K562 (cell line): ENCODE measurements around the gene SYNPR. TPM values are rescaled to one million over a fixed set of nuclear protein-coding genes. Genes with fewer than 3 reads are reported as not detected.

Source experiments
- ATAC-seq: fragments of 200-7000 bp; cut with Tn5 transposase; 3 replicates; pipeline ENCODE4 v1.9.1; 2020; ENCODE audit warnings: moderate library complexity
- BruUV-seq: library from RNA; stranded (reverse); fragments of 400-500 nt; replicated peaks from 2 replicates; lab custom pipeline; 2021; lab: Mats Ljungman, UMichigan
- CTCF ChIA-PET: fragments of 300-600 bp; formaldehyde crosslinking; extraction: SDS; loops from one replicate; lab custom pipeline; 2021; ENCODE audit warnings: low intra/inter-chr PET ratio; lab: Yijun Ruan, JAX
- POLR2A ChIA-PET: fragments of 300-600, 350-650 bp; sonication (Branson Sonifier 250); formaldehyde crosslinking; extraction: SDS; loops from one replicate; lab custom pipeline; 2021; ENCODE audit warnings: antibody characterized with exemption, inconsistent platforms; lab: Yijun Ruan, JAX
- DNase-seq, 4 experiments: peaks; one replicate each; pipeline versions ENCODE4 v3.0.0 to v3.0.0-alpha.2; 2011 to 2018; ENCODE audit warnings: low spot score in 3 of 4, mixed read lengths in 3 of 4; ENCODE audit errors: extremely low read depth in 1 of 4
- FAIRE-seq: peaks from 2 replicates; lab custom pipeline; 2011; peaks lifted over from hg19 to GRCh38; lab: Jason Lieb, UNC
- H2AFZ ChIP-seq: 2 replicates; pipeline ENCODE4 v1.6.0; 2011; ENCODE audit warnings: low read depth, low read length, control low read depth, inconsistent platforms
- H3K27ac ChIP-seq: fragments of 200-600 bp; 3 replicates; pipeline ENCODE4 v1.8.0; 2011; ENCODE audit warnings: low read depth, mild to moderate bottlenecking, control low read depth, inconsistent platforms, low read length, moderate library complexity, mixed read lengths; ENCODE audit errors: extremely low read depth
- H3K27me3 ChIP-seq, 2 experiments: fragments of 300-600 bp in 1 of 2; 2 replicates in 1 of 2; 3 replicates in 1 of 2; pipeline versions ENCODE4 v1.6.0 to v1.8.0; 2011; ENCODE audit warnings: inconsistent platforms in 2 of 2, low read length in 2 of 2, mild to moderate bottlenecking in 1 of 2, mixed read lengths in 1 of 2, moderate library complexity in 1 of 2; ENCODE audit not compliant: control insufficient read depth in 2 of 2, insufficient read depth in 2 of 2
- H3K36me3 ChIP-seq: fragments of 300-600 bp; 3 replicates; pipeline ENCODE4 v1.8.0; 2011; ENCODE audit warnings: mild to moderate bottlenecking, low read length, inconsistent platforms; ENCODE audit not compliant: control insufficient read depth, insufficient read depth
- H3K4me1 ChIP-seq, 2 experiments: fragments of 200-600 bp in 1 of 2; replicated peaks in 1 of 2; 2 replicates in 1 of 2; 3 replicates in 1 of 2; pipeline versions ENCODE4 v1.5.1 to v1.8.0; 2011; ENCODE audit warnings: inconsistent platforms in 2 of 2, low read length in 2 of 2, mild to moderate bottlenecking in 1 of 2, mixed read lengths in 1 of 2, moderate library complexity in 1 of 2; ENCODE audit not compliant: control insufficient read depth in 2 of 2, insufficient read depth in 2 of 2
- H3K4me2 ChIP-seq: 2 replicates; pipeline ENCODE4 v1.6.1; 2011; ENCODE audit warnings: low read length, control low read depth, inconsistent platforms, mixed read lengths; ENCODE audit not compliant: insufficient read depth
- H3K4me3 ChIP-seq: fragments of 200-600 bp; sonication (generic), shearing (Covaris generic); 2 replicates; pipeline ENCODE4 v1.5.1; 2016; ENCODE audit warnings: control low read depth, inconsistent platforms
- H3K79me2 ChIP-seq: fragments of 200-600 bp; 3 replicates; pipeline ENCODE4 v1.8.0; 2011; ENCODE audit warnings: low read length, inconsistent platforms; ENCODE audit not compliant: control insufficient read depth, insufficient read depth
- H3K9ac ChIP-seq, 2 experiments: 2 replicates each; pipeline versions ENCODE4 v1.6.0 to v1.6.1; 2011; ENCODE audit warnings: low read depth in 2 of 2, low read length in 2 of 2, control low read depth in 1 of 2, inconsistent platforms in 1 of 2, mild to moderate bottlenecking in 1 of 2, mixed read lengths in 1 of 2; ENCODE audit not compliant: insufficient read depth in 1 of 2
- H3K9me1 ChIP-seq: one replicate; pipeline ENCODE4 v1.6.0; 2011; ENCODE audit warnings: inconsistent platforms, mild to moderate bottlenecking, low read length, moderate library complexity; ENCODE audit not compliant: control insufficient read depth, insufficient read depth
- H3K9me3 ChIP-seq: replicated peaks from 2 replicates; pipeline ENCODE4 v1.5.1; 2011; ENCODE audit warnings: low read depth, low read length, inconsistent platforms; ENCODE audit not compliant: control insufficient read depth, insufficient read depth
- H4K20me1 ChIP-seq: replicated peaks from 2 replicates; pipeline ENCODE4 v1.6.1; 2011; ENCODE audit warnings: low read length, inconsistent platforms, mixed read lengths; ENCODE audit not compliant: control insufficient read depth, insufficient read depth
- CBFA2T3 ChIP-seq: fragments of 450-650 bp; IDR thresholded peaks from 2 replicates; pipeline ENCODE4 v1.6.1; 2017
- CEBPB ChIP-seq: fragments of 450-650 bp; IDR thresholded peaks from 2 replicates; pipeline ENCODE4 v1.6.1; 2016; ENCODE audit warnings: missing genetic modification characterization, missing compliant biosample characterization
- CGGBP1 ChIP-seq: fragments of 250-450 bp; sonication (Bioruptor Pico); IDR thresholded peaks from 2 replicates; pipeline ENCODE4 v1.9.0; 2021; ENCODE audit warnings: mild to moderate bottlenecking
- ESRRA ChIP-seq: fragments of 450-650 bp; IDR thresholded peaks from 2 replicates; pipeline ENCODE4 v1.6.1; 2014; ENCODE audit warnings: low read depth, mild to moderate bottlenecking, moderate library complexity, borderline replicate concordance
- ESRRB ChIP-seq: fragments of 250-450 bp; sonication (Bioruptor Pico); IDR thresholded peaks from 2 replicates; pipeline ENCODE4 v1.5.0; 2020; ENCODE audit warnings: mild to moderate bottlenecking, moderate library complexity, borderline replicate concordance
- GTF2E2 ChIP-seq: fragments of 200-800 bp; sonication (Bioruptor generic); IDR thresholded peaks from 2 replicates; pipeline ENCODE4 v1.6.1; 2016; ENCODE audit warnings: missing genetic modification characterization, missing compliant biosample characterization
- KLF6 ChIP-seq: fragments of 250-450 bp; sonication (Bioruptor Pico); IDR thresholded peaks from 2 replicates; pipeline ENCODE4 v1.4.0; 2020; ENCODE audit warnings: mild to moderate bottlenecking, moderate library complexity, borderline replicate concordance
- MAZ ChIP-seq, 2 experiments: fragments of 450-650 bp in 1 of 2; sonication (generic) in 1 of 2; formaldehyde crosslinking; IDR thresholded peaks in 1 of 2; conservative IDR thresholded peaks in 1 of 2; 2 replicates each; pipeline versions ENCODE4 v1.4.0 to v1.5.0; 2020; ENCODE audit warnings: mild to moderate bottlenecking in 1 of 2, missing genetic modification reagents in 1 of 2
- PHTF2 ChIP-seq: fragments of 250-450 bp; sonication (Bioruptor Pico); IDR thresholded peaks from 2 replicates; pipeline ENCODE4 v1.5.0; 2021; ENCODE audit warnings: mild to moderate bottlenecking
- PRMT5 ChIP-seq: sonication (generic); formaldehyde crosslinking; IDR thresholded peaks from 2 replicates; pipeline ENCODE4 v1.5.0; 2020; ENCODE audit warnings: missing genetic modification reagents
- RFX7 ChIP-seq: fragments of 250-450 bp; sonication (Bioruptor Pico); IDR thresholded peaks from 2 replicates; pipeline ENCODE4 v1.5.1; 2021; ENCODE audit warnings: mild to moderate bottlenecking
- TARDBP ChIP-seq: fragments of 450-650 bp; IDR thresholded peaks from 2 replicates; pipeline ENCODE4 v1.6.1; 2016
- ZNF431 ChIP-seq: sonication (generic); formaldehyde crosslinking; IDR thresholded peaks from 2 replicates; pipeline ENCODE4 v1.8.0; 2022; ENCODE audit warnings: mild to moderate bottlenecking, missing genetic modification reagents
- ZNF778 ChIP-seq: fragments of 450-650 bp; formaldehyde crosslinking; IDR thresholded peaks from 2 replicates; pipeline ENCODE4 v1.4.0; 2020; ENCODE audit warnings: mild to moderate bottlenecking, moderate library complexity
- whole genome bisulfite sequencing: fragments of 100-300 bp; shearing (Covaris generic); methylation state at CpG from one replicate; pipeline ENCODE4 v1.1.6; 2016; ENCODE audit warnings: low coverage, mixed read lengths; ENCODE audit not compliant: insufficient coverage; ENCODE audit errors: missing lambda C conversion rate; 5-methylcytosine and 5-hydroxymethylcytosine counted together
- in situ Hi-C: fragments of 300-500 bp; cut with MboI; formaldehyde crosslinking; loops from 4 replicates; pipeline ENCODE4 v1.15.0; 2018; ENCODE audit warnings: inconsistent platforms, mixed read lengths
- intact Hi-C: fragments of 100-400 bp; cut with micrococcal nuclease; formaldehyde crosslinking; loops from 2 replicates; pipeline ENCODE4 v1.14.2; 2022
- polyA plus RNA-seq, 8 experiments: library from polyadenylated mRNA; depleted of rRNA in 4 of 8; stranded (reverse) in 5 of 8; unstranded in 3 of 8; fragments of >200 nt; fragmentation: Nextera tagmentation in 2 of 8; fragmentation: Illumina TruSeq in 1 of 8; extraction: Ambion mirVana in 2 of 8; extraction: Trizol in 1 of 8; gene quantifications; 2 replicates each; pipeline versions ENCODE4 v1.2.1 to v1.2.3, GENCODE V29; 2011 to 2014; ENCODE audit warnings: inconsistent platforms in 1 of 8, missing spikeins in 1 of 8
- total RNA-seq, 7 experiments: library from RNA; depleted of rRNA in 6 of 7; stranded (reverse); fragments of >200 nt in 6 of 7; fragmentation: Illumina TruSeq in 2 of 7; extraction: Trizol in 2 of 7; gene quantifications; 2 replicates each; pipeline versions ENCODE4 v1.2.1 to v1.2.3, GENCODE V29; 2011 to 2021; ENCODE audit warnings: low replicate concordance in 1 of 7
- TF ChIP-seq, protein P1 (sequence below): sonication (generic); formaldehyde crosslinking; IDR thresholded peaks from 2 replicates; pipeline ENCODE4 v1.4.0; 2020; ENCODE audit warnings: mild to moderate bottlenecking, missing genetic modification reagents
- TF ChIP-seq, protein P2 (sequence below): sonication (generic); formaldehyde crosslinking; IDR thresholded peaks from 2 replicates; pipeline ENCODE4 v1.8.0; 2022; ENCODE audit warnings: mild to moderate bottlenecking, missing genetic modification reagents

Gene SYNPR
- total and polyA plus RNA-seq, 9 of the 15 experiments (the other 6 are each of a cell fraction or from before 2014, with no cell fraction given): not detected

- TF ChIP-seq CEBPB (tag) (no peak), ESRRB (CRISPR knock-in tag) (no peak), ZNF431 (no peak), MAZ (CRISPR knock-in tag; conservative IDR thresholded peaks at IDR 0.05 in 1 of 2, IDR thresholded peaks at IDR 0.05 in 1 of 2) (no peak), CGGBP1 (CRISPR knock-in tag) (no peak), PHTF2 (CRISPR knock-in tag) (no peak), KLF6 (CRISPR knock-in tag) (no peak), PRMT5 (CRISPR knock-in tag) (no peak), TARDBP (no peak)
- TF ChIP-seq, protein P1, sequence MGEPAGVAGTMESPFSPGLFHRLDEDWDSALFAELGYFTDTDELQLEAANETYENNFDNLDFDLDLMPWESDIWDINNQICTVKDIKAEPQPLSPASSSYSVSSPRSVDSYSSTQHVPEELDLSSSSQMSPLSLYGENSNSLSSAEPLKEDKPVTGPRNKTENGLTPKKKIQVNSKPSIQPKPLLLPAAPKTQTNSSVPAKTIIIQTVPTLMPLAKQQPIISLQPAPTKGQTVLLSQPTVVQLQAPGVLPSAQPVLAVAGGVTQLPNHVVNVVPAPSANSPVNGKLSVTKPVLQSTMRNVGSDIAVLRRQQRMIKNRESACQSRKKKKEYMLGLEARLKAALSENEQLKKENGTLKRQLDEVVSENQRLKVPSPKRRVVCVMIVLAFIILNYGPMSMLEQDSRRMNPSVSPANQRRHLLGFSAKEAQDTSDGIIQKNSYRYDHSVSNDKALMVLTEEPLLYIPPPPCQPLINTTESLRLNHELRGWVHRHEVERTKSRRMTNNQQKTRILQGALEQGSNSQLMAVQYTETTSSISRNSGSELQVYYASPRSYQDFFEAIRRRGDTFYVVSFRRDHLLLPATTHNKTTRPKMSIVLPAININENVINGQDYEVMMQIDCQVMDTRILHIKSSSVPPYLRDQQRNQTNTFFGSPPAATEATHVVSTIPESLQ: no peak
Measured at GRCh38 chr3:63230146-63230545, 48.0 kb upstream of the SYNPR start (continued).

- no peak overlapping the region for H3K9ac ChIP-seq
- H4K20me1 ChIP-seq: no peaks in the 10 kb centered on the region
- no peaks in the 10 kb centered on the region for H3K36me3 ChIP-seq
- BruUV-seq: no TSS peak
- ChIA-PET POLR2A (no interaction called here), CTCF (no interaction called here)
- no peak overlapping the region for H3K4me3 ChIP-seq
- H3K27me3 ChIP-seq: no peaks in the 10 kb centered on the region
- in situ Hi-C loops: no loop called here
- intact Hi-C loops: loop anchor here (10.0 kb wide), 1 partner anchor 607 kb away; no protein-coding TSS in a partner anchor
- no peaks in the 10 kb centered on the region for H3K4me1 ChIP-seq
- WGBS: 0% methylated on average over 2 of the region's 2 CpGs
- ATAC-seq: no peak
- no peak for DNase-seq
- no peak overlapping the region for H3K27ac ChIP-seq
- H3K79me2 ChIP-seq: no peaks in the 10 kb centered on the region
- no peaks in the 10 kb centered on the region for H3K9me3 ChIP-seq
- no peak overlapping the region for H3K4me2 ChIP-seq
- no peak for FAIRE-seq
- H2AFZ ChIP-seq: no peak overlapping the region
- H3K9me1 ChIP-seq: no peaks in the 10 kb centered on the region
- TF ChIP-seq CBFA2T3 (no peak), RFX7 (no peak), ESRRA (no peak), CGGBP1 (CRISPR knock-in tag) (no peak), ZNF778 (CRISPR knock-in tag) (no peak), GTF2E2 (tag) (no peak)
- TF ChIP-seq, protein P2, sequence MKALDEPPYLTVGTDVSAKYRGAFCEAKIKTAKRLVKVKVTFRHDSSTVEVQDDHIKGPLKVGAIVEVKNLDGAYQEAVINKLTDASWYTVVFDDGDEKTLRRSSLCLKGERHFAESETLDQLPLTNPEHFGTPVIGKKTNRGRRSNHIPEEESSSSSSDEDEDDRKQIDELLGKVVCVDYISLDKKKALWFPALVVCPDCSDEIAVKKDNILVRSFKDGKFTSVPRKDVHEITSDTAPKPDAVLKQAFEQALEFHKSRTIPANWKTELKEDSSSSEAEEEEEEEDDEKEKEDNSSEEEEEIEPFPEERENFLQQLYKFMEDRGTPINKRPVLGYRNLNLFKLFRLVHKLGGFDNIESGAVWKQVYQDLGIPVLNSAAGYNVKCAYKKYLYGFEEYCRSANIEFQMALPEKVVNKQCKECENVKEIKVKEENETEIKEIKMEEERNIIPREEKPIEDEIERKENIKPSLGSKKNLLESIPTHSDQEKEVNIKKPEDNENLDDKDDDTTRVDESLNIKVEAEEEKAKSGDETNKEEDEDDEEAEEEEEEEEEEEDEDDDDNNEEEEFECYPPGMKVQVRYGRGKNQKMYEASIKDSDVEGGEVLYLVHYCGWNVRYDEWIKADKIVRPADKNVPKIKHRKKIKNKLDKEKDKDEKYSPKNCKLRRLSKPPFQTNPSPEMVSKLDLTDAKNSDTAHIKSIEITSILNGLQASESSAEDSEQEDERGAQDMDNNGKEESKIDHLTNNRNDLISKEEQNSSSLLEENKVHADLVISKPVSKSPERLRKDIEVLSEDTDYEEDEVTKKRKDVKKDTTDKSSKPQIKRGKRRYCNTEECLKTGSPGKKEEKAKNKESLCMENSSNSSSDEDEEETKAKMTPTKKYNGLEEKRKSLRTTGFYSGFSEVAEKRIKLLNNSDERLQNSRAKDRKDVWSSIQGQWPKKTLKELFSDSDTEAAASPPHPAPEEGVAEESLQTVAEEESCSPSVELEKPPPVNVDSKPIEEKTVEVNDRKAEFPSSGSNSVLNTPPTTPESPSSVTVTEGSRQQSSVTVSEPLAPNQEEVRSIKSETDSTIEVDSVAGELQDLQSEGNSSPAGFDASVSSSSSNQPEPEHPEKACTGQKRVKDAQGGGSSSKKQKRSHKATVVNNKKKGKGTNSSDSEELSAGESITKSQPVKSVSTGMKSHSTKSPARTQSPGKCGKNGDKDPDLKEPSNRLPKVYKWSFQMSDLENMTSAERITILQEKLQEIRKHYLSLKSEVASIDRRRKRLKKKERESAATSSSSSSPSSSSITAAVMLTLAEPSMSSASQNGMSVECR (CRISPR knock-in tag): no peak
Measured at GRCh38 chr3:63231643-63232042, 46.5 kb upstream of the SYNPR start.
